ENCODE measurements around the gene PRKCA.
A peak's percentile ranks its signal among the peaks of the same experiment; 100 is the strongest.

PRKCA gene

DNA sequence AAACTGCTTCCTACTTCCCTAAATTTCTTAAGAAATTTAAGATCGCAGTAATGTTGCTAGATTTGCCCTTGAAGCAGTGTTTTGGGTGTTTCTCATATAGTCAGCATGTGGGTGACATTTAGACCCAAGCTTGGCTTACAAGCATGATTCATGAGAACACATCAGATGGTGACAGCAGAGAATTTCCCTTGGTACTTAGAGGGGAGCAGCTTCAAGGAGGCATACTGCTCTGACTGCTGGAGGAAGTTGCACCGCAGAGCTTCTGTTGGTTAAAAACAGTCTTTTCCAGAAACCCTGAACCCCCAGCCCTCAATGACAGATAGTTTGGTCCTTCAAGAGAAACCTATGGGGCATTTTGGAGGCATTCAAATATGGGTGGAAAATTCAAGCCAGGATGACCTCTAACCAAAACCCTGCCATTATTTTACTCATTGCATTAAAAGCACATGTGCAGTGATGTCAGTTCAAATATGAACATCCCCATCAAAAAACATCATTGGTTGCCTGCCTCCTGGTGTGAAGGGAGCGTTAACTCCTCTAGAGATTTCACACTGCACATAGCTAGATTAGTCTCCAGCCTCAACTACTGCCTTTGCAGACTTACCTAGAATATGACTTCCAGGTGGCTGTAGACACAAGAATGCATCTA is 331.0 kb downstream of the PRKCA start:
- no peak for DNase-seq

DNA sequence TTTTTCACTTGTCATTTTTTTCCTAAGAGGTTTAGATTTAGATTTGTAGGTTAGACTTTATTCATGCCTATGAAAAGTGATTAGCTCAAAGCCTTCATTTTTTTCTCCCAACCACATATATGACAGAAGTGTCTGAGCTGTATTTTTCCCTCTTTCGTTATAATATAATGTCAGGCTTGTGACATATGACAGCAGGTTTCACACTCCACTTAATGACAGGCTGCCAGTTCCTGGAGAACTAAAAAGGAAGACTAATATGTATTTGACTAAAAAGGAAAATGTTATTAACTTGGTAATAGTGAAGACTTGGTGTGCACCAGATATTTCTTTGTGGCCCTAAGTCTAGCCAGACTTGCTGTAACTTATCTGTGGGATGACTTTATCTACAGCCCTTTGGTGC is 331.8 kb downstream of the PRKCA start:
- DNase-seq = no peak

DNA sequence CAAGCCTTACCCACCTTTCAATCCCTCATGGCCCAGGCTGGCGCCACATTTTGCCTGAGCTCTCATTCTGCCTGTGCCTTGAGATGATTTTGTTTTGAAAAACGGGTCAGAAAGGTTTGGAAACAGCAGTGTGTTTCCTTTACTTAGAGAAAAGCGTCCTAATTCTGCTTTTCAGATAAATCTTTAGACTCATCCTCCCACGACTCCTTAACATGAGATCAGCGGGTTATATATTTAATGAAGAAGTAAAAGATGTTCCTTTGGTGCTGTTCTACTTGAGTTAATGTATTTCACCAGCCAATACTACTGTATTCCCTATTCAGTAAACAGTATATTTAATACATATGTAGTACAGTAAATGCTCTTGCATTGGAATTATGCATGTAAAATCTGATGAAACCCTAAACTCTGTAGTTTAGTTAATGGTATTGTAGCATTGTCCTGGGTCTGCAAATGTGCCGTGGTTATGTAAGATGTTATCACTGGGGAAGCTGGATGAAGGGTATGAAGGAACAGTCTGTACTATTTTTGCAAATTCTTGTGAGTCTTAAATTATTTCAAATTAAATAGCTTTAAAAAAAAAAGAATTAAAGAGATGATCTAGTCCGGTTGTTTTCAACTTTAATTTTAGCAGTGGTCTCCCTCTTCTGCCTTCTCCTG is 333.1 kb downstream of the PRKCA start:
- no peak for DNase-seq

DNA sequence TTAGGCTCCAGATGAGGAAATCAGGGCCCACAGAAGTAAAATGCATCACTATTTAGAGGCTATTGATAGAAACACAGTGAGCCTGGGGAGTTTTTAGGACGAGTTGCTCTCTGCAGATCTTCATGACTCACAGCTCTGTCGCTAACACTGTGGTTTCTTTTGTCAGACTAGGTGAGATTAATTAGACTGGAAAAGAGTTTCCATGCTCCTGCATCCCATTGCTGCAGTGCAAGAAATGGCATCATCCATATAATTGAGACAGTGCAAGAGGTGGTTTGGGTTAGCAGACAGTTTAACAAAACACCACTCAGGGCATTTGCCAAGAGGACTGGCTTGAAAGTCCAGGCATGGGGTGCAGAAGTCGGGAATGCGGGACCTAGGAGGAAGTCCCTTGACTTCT is 333.7 kb downstream of the PRKCA start:
- no peak for DNase-seq

DNA sequence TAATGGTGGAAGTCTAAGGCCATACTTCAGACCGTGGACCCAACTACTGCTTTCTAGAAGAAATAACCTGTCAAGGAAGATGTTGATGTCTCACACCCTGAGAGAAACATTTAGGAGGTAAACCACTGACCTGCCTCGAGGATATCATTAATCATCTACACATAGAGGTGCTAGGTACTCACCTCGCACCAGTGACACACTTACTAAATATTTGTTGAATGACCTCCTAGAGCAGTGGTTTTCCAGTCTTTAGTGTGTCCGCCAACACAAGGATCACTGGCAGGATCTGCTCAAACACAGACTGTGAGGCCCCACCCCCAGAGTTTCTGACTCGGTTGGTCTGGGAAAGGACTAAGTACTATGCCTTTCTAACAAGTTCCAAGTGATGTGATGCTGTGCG is 335.1 kb downstream of the PRKCA start:
- no peak for DNase-seq

DNA sequence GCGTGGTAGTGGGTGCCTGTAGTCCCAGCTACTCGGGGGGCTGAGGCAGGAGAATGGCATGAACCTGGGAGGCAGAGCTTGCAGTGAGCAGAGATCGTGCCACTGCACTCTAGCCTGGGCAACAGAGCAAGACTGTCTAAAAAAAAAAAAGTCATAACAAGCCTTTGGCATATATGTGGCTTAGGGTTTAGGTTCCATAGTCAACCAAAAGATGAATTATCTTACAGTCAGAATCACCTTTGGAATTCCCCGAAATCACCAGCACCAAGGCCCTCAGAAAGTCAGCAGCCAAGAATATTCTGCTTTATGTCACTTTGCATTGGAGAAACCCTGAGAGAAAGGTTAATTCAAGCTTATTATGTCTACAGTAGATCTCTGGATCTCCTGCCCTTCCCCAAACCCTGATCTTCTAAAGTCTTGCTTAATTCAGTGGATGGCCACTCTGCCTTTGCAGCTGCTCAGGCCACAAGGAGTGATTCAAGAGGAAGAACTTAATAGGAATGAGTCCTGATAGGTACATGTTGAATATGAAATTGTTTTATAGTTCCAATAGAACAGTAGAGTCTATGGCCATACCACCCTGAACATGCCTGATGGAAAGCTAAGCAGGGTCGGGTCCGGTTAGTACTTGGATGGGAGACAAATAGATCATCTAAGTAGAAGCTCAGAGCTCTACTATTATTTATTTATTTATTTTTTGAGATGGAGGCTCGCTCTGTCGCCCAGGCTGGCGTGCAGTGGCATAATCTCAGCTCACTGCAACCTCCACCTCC is 336.5 kb downstream of the PRKCA start:
- no peak for DNase-seq

DNA sequence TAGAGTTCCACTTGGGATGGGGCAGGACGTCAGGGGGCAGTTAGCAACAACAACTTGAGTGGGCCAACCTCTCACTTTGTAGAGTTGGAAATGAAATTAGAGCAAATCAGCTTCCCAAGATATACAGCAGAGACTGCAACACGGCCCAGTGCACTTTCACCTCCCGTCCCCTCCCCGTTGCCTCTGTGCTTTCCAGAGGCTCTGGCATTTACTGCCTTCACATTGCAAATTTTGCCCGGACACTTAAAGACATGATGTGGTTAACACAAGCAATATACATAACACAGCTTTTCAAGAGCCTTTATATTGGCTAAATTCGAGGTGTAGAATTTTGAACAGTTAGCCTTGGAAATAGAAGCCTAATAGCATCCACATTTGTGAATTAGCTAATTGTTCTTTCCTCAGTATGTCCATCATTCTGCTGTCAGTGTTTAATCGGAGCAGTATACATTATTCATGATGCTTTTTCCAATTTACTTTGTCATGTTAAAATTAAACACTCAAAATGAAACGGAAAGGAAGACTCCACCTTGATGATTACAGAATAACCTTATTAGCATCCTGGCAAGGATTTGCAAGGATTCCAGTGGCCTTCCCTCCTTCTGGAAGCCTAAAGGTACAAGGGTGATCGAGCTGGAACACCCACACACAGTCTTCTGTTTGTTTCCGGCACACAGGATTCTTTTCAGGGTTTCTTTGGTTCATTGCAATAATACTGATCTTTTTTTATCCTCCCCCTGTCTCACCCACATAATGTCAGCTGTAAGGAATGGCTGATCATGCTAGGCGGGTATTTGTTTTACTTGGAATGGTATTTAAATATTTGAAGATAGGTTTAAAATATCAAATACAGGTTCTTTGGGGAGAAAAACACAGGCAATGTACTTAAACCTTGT is 341.6 kb downstream of the PRKCA start:
- DNase-seq = no peak

DNA sequence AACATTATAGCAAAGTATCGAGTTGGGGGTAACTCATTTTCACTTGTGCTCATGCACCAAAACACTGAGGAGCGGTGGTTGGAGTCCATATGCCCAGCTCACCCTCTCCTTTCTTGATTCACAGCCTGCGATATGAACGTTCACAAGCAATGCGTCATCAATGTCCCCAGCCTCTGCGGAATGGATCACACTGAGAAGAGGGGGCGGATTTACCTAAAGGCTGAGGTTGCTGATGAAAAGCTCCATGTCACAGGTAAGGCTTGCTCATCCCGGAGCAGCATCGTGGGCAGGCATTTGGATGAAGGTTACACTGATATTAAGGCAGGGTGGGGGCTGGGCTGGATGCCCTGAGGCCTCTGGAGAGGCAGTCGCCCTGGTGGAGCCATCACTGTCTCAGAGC is 342.8 kb downstream of the PRKCA start:
- no peak for DNase-seq

DNA sequence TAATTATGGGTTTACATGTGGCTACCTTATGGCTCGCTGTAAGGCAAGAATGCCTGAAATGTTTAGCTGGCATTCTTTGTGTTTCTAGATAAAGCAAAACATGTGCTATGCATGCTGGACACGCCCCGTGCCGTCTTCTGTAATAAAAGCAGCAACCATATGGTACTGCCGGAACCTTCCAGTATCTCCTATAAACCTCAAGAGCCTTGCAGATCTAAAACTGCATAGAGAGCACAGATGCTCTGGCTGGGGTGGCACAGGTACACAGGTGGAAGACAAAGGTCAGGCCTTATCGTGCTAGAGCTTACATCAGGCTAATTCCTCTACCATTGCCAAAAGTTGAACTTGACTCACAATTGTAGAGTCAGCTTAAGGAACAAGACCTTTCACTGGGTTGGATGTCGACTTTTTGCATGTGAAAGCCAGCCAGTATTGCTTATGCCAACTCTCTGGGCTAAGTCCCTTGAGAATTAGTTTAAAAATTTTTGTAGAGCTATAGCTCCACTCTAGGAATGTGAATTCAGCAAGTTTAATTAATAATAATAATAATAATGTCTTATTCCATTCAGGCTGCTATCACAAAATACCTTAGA is 345.1 kb downstream of the PRKCA start:
- no peak for DNase-seq

DNA sequence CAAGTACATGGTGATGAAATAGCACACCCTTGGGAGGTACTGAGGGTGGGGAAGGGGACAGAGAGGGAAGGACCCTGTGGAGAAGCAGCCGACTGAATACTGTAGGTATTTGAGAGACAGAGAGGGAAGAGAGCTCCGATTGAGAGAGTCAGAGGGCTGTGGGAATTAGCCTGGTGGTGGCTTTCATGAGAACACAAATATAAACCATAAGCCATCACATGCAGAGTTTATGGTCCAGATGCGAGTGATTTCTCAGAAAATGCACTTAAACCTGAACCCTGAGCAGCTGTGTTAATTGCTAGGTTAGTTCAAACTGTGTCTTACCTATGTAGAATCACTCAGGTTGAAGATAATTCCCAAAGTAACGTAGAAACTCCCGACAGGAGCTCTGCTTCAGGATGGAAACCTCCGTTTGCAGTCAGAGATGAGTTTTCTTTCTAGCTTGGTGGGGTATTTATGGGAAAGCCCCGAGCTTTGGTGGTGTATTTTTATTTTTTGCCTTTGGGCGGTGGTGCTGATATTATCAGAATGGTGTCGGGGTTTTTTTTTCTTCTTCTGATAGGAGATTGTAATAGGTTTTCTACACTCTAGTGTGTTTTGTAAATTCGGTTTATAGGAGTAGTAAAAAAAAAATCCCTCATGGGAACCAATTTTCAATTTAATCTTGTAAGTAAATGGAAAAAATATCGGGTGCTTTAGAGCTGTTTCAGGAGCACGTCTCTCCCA is 347.6 kb downstream of the PRKCA start:
- no peak for DNase-seq

DNA sequence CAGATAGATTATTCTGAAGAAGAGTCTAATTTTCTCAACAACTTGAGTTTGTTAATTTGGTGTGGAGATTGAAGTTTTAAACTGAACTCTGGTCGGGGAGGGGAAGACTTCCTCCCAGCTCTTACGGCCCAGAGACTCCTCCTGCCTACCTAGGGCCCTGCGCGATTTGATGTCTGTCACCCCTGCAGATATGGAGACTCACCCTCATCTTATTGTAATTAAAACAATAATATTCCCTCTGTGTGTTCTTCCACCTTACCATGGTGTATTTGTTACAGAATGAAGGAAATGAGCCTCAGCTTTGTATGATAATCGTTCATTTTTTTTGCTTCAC is 348.1 kb downstream of the PRKCA start:
- DNase-seq = no peak

DNA sequence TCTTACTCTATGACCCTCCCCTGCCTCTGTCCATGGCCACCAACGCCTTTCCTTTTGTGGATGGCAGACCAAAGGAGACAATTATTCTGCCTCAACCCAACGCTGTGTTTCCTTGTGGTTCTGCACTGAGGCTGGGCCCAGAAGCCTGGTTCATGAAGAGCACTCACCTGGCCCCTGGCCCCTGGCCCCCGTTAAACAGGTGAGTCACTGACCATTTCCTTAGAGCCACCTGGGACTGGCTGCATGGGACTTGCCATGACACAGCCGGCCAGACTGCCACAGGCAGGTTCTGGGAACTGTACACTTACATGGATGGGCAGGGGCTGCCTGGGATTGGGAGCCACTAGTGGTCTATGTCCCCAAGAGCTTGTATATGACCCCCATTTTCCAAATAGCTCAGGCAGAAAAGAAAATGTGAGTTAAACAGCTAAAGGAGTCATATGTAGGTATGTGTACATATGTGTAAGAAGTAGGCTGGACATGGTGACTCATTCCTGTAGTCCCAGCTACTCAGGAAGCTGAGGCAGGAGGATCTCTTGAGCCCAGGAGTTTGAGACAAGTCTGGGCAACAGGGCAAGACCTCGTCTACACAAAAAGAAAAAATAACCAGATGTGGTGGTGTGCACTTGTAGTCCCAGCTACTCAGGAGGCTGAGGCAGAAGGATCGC is 350.6 kb downstream of the PRKCA start:
- DNase-seq = no peak

DNA sequence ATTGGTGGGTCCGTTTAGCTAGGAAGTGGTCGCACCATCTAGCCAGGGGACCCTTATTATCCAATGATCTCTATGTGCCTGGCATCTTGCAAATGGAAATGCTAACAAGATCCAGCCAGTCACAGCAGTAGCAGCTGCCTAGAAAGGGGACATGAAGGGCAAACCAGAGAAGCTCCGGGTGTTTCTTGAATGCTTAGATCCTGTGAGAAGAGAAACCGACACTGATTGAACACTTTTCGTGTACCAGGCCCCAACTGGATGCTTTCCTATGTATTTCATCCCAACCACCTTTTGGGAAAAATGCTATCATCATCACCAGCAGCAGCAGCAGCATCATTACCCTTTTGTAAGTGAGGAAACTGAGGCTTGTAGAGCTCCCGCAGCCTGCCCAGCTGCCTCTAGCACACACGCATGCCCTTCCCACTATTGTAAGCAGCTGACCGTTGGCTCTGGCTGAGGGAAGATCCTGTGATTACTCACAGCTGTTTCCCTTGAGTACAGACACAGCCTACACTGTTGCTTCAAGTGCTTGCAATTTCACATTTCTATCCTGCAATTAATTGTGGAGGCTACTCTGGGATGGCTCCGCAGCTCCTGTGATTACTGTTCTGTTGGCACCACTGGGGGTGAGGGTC is 351.8 kb downstream of the PRKCA start:
- DNase-seq = no peak

DNA sequence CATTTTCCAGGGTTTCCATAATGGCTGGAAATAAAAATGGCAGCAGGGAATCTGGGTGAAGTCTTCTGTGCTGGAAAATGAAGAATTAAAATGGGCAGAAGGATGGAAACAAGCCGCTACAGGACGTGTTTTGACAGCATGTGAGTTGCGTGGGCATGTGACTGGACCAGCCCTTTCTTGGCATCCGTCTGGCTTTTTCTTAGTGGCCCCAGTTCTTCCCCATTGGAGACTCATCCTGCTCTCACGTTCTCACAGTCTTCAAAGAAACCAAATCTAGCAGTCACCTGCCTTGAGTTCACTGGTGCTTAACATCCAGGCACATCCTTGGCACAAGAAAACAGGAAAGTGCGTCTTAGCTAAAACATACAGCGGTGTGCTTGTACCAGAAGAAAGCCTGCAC is 352.4 kb downstream of the PRKCA start:
- DNase-seq = no peak

DNA sequence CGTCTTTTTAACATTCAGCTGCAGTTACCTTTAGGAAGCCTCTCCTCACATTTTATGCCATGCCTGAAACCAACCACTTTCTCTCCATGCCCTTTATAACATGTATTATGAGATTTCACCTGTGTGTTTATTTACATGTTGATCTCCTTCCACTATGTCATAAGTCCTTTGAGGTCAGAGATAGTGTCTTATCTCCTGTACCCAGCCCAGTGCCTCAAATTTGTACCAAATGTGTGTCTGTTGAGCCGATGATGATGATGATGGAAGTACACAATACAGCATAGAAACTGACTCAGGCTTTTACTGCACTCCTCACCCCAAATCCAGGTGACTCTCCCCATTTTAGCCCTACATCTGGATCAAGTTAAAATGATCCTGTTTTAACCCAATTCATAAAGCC is 353.0 kb downstream of the PRKCA start:
- no peak for DNase-seq

DNA sequence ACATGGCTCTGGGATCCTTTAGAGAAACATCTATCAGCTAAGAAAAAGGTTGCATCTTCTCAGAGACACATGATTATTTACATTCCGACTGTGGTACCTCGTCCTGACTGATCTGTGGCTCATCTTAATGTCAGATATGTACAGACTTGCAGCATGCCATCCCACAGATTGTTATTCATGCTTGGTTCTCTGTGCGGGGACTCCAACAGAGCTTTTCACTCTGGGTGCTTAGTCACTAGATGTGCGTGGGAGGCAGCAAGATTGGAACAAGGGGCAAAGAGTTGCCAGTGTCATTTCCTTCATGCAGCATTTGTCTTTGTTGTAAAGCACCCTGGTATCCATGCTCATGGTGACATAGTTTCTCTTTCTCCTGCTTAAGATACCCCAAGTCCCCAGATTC is 353.4 kb downstream of the PRKCA start:
- DNase-seq = no peak

DNA sequence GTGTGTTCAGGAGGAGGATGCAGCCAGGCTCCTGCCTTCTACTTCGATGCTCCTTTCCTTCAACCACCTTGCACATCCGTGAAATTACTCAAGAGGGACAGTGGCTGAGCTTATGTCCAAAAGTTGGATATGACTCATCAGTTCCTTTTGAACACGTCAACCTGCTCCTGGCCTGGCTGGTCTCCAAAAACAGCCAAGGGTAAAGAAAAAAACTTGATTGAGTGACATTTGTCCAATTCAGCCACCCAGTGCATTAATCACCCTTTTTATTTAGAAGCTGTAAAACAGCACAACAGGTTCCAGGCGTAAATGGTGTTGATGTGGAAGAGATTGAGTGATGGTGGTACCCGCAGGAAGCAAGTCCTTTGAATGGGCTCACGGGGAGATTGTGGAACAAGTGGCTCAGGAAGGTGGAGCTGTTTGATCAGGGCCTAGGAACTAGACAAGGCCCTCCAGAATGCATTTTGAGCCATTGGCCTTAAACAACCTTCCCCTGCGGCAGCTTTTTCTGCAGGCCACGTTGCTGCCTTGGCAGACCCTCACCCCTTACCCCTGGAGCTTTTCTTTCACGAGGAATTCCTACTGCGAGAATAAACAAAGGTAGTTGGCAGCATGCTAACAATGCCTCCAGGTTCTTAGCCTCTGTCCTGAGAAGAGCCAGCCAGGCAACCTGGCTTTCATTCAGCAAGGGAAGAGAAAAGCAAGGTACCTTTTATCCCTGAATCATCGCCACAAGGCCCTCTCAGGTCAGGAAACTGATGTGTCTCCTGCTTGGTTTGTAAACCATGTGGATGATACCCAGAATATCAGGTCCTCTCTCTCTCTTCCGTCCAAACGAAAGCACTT is 359.2 kb downstream of the PRKCA start:
- peak; percentile 63 for DNase-seq

DNA sequence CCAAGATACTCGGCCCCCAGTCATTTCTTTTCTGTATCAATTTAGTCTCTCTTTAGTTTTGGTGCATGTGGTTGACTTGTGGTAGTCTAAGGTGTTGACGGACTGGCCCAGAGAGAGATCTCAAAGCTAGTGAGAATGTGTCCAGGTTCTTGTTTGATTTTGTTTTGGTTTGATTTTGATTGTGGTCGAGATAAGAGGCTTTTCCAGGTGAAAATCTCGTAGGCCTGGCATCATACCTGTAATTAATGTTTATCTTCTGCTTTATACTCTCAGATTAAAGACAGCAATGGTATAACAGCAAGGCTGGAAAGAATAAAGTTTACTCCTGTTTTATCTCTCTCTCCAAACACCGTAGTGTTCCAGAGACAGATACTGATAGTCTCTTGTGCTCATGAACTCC is 360.1 kb downstream of the PRKCA start:
- DNase-seq = no peak

DNA sequence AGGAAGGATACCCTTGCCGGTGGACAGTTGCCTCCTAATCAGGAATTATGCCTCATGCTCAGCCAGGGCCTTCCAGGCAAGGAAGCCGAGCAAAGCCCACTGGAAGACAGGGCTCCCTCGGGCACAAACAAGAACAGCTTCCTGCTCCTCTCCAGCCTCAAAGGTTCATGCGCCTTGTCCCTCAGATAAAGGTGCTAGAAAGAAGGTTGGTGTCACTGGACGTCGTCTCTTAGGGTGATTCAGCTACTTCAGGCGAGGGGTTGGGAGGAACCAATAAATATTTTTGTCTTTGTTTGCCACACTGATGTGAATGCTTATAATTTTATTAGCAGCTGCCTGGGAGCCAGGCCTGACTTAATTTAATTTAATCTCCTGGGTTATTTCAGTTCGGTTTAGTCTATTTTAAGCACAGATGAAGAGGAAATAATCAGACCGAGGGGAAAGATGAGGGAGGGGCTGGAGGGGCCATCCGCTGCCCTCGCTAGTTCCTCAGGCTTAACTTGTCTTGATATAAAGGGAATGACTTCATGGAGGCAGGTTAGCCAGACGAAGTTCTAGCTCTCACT is 360.7 kb downstream of the PRKCA start:
- no peak for DNase-seq

DNA sequence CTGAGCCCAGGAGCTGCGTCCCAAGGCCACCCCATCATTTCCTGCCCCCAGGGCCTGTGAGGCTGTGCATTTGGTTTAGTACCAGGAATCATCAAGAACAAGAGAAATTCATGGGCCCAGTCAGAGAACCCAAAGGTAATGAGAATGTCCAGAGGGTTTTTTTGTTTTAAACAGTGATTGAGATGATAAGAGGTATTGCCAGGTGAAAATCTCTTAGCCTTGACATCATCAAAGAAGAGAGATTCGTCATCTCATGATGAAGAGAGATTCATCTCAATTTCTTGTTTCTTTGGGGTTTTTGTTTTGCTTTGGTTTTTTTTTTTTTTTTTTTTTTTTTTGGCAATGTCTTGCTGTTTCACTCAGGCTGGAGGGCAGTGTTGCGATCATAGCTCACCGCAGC is 361.9 kb downstream of the PRKCA start:
- DNase-seq = no peak

All from NCI-H1092 (cell line).